ENCODE data around the gene TRIM72. TPM values are rescaled to one million over a fixed set of nuclear protein-coding genes. Genes with fewer than 3 reads are reported as not detected.

Gene TRIM72
- total RNA-seq, 4 donors from 2014 or later = 0.19 TPM; not detected in 3

DNA sequence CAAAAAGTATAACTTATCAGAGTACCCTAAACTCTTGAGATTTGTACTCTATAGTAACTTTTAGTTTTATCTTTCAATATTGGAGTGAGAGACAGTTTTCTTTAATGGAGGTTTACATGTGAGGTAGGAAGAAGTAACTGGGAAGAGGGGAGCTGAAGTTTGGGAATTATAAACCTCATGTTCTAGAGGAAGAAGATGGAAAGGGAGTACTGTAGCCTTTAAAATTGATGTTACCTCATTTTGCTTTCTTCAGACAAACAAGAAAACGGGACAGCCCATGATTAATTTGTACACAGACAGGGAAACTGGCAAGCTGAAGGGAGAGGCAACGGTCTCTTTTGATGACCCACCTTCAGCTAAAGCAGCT, 24.5 kb upstream of the TRIM72 start:
- intact Hi-C loops (cut with DNase I; ENCODE audit: low total_unique reads) = no loop called here
- H3K4me3 ChIP-seq (ENCODE audit: low read depth, poor library complexity, severe bottlenecking) = no peak overlapping the region
- TF ChIP-seq, protein P1, sequence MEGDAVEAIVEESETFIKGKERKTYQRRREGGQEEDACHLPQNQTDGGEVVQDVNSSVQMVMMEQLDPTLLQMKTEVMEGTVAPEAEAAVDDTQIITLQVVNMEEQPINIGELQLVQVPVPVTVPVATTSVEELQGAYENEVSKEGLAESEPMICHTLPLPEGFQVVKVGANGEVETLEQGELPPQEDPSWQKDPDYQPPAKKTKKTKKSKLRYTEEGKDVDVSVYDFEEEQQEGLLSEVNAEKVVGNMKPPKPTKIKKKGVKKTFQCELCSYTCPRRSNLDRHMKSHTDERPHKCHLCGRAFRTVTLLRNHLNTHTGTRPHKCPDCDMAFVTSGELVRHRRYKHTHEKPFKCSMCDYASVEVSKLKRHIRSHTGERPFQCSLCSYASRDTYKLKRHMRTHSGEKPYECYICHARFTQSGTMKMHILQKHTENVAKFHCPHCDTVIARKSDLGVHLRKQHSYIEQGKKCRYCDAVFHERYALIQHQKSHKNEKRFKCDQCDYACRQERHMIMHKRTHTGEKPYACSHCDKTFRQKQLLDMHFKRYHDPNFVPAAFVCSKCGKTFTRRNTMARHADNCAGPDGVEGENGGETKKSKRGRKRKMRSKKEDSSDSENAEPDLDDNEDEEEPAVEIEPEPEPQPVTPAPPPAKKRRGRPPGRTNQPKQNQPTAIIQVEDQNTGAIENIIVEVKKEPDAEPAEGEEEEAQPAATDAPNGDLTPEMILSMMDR (IDR thresholded peaks at IDR 0.05) = no peak
- TF ChIP-seq POLR2A (IDR thresholded peaks at IDR 0.05) = no peak
- WGBS, 2 donors = 89 to 92% methylated on average over 2 of the region's 2 CpGs
- DNase-seq (ENCODE audit: low spot score in 2 of 2) = no peak

DNA sequence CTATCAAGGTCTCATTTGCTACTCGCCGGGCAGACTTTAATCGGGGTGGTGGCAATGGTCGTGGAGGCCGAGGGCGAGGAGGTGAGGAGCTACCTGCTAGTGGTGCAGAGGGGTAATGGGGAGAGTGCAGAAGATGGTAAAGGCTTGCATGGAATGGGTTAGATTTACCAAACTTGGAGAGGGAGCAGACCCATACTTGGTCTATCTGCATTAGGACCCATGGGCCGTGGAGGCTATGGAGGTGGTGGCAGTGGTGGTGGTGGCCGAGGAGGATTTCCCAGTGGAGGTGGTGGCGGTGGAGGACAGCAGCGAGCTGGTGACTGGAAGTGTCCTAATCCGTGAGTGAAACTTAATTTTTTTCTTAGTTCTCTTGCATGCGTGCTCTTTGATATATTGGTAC, 23.9 kb upstream of the TRIM72 start:
- no peak for DNase-seq (ENCODE audit: low spot score in 2 of 2)
- TF ChIP-seq POLR2A (IDR thresholded peaks at IDR 0.05) = no peak
- TF ChIP-seq, protein P1 (IDR thresholded peaks at IDR 0.05) = no peak
- WGBS, 2 donors = 95 to 96% methylated on average over 12 of the region's 12 CpGs
- no peak overlapping the region for H3K4me3 ChIP-seq (ENCODE audit: low read depth, poor library complexity, severe bottlenecking)
- intact Hi-C loops (cut with DNase I; ENCODE audit: low total_unique reads) = no loop called here

DNA sequence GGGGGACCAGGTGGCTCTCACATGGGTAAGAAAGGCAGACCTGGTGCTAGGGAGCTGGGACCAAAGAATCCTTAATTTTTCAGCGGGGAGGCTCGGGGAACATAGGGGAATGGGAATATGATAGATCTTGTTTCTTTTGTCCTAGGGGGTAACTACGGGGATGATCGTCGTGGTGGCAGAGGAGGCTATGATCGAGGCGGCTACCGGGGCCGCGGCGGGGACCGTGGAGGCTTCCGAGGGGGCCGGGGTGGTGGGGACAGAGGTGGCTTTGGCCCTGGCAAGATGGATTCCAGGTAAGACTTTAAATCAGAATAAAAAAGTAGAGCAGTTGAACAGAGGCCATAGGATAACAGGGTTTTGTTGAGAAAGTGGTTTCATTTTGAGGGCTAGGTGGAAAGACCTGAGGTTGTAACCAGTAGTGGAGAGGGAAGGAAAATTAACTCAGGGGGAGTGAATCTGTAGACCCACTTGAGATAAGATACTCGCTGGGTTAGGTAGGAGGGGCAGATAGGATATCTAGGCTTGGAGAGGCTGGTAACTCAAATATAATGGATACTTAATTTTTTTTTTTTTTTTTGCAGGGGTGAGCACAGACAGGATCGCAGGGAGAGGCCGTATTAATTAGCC, 23.0 kb upstream of the TRIM72 start:
- intact Hi-C loops (cut with DNase I; ENCODE audit: low total_unique reads) = no loop called here
- no peak for DNase-seq (ENCODE audit: low spot score in 2 of 2)
- no peak overlapping the region for H3K4me3 ChIP-seq (ENCODE audit: low read depth, poor library complexity, severe bottlenecking)
- 92 to 94% methylated on average over 17 of the region's 17 CpGs for WGBS, 2 donors
- TF ChIP-seq POLR2A (IDR thresholded peaks at IDR 0.05) = no peak
- TF ChIP-seq, protein P1 (IDR thresholded peaks at IDR 0.05) = no peak

DNA sequence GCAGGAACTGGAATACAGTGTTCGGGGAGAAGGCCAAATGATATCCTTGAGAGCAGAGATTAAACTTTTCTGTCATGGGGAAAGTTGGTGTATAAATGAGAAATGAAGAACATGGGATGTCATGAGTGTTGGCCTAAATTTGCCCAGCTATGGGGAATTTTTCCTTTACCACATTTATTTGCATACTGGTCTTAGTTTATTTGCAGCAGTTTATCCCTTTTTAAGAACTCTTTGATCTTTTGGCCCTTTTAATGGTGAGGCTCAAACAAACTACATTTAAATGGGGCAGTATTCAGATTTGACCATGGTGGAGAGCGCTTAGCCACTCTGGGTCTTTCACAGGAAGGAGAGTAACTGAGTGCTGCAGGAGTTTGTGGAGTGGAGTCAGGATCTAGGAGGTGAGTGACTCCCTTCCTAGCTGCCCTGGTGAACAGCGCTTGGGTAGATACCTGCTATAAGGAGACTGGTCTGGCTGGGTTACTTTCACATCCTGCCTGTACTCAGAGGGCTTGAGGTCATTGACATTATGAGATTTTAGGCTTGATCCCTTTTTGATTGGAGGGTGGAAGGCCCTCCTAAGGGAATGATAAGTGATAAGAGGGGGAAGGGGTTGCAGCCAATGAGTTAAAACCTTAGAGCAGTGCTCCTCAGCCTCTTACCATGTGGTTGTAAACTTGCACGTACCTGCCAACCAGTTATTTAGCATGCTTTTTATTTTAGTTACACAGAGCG, 22.1 kb upstream of the TRIM72 start:
- TF ChIP-seq, protein P1 (IDR thresholded peaks at IDR 0.05) = no peak
- no peak for TF ChIP-seq POLR2A (IDR thresholded peaks at IDR 0.05)
- no peak overlapping the region for H3K4me3 ChIP-seq (ENCODE audit: low read depth, poor library complexity, severe bottlenecking)
- DNase-seq (ENCODE audit: low spot score in 2 of 2) = no peak
- WGBS, 2 donors = 79 to 88% methylated on average over 5 of the region's 5 CpGs
- intact Hi-C loops (cut with DNase I; ENCODE audit: low total_unique reads) = no loop called here

DNA sequence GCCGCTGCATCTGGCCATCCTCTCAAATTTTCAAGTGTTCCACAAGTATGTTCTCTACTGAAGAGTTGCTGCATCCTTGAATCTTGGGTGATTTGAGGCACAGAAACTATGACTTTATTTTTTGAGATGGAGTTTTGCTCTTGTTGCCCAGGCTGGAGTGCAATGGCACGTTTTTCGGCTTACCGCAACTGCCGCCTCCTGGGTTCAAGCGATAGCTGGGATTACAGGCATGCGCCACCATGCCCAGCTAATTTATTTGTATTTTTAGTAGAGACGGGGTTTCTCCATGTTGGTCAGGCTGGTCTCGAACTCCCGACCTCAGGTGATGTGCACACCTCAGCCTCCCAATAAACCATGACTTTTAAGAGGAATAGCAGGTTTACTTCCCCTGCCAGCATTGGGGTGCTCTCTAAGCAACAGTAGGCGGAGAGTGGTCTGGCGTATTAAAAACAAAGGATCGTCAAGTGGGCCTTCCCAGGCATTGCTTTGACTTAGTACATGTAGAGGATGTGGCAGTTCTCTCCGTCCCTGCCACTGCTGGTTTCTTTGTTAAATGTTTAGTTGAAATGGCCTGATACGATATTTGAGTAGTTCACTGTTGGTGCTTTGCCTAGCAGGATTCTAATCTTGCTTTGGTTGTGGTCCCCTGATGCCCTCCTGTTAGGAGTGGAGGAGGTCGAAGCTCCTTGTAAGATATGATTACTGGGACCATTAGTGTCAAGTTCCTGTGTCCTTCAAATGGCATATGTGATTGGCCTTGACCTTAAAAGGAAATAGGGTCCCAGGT, 20.9 kb upstream of the TRIM72 start:
- WGBS, 2 donors = 88 to 90% methylated on average over 16 of the region's 16 CpGs
- no peak for DNase-seq (ENCODE audit: low spot score in 2 of 2)
- no peak overlapping the region for H3K4me3 ChIP-seq (ENCODE audit: low read depth, poor library complexity, severe bottlenecking)
- no peak for TF ChIP-seq POLR2A (IDR thresholded peaks at IDR 0.05)
- TF ChIP-seq, protein P1 (IDR thresholded peaks at IDR 0.05) = no peak
- intact Hi-C loops (cut with DNase I; ENCODE audit: low total_unique reads) = no loop called here

Data from lower leg skin (tissue), 4 donors.